GM21360 (cell line): Measurements from ENCODE around the gene ZNF672.
"Not testable (repeated sequence)": the region's sequence is repeated elsewhere in the genome, so short reads cannot be mapped to it uniquely, and the experiment has no call there.

Source experiments
- ATAC-seq: cut with Tn5 transposase; IDR thresholded peaks from one replicate; pipeline ENCODE4 v1.9.1; 2021; ENCODE audit warnings: mild to moderate bottlenecking, moderate library complexity; ENCODE audit not compliant: unreplicated experiment

The ZNF672 gene

DNA sequence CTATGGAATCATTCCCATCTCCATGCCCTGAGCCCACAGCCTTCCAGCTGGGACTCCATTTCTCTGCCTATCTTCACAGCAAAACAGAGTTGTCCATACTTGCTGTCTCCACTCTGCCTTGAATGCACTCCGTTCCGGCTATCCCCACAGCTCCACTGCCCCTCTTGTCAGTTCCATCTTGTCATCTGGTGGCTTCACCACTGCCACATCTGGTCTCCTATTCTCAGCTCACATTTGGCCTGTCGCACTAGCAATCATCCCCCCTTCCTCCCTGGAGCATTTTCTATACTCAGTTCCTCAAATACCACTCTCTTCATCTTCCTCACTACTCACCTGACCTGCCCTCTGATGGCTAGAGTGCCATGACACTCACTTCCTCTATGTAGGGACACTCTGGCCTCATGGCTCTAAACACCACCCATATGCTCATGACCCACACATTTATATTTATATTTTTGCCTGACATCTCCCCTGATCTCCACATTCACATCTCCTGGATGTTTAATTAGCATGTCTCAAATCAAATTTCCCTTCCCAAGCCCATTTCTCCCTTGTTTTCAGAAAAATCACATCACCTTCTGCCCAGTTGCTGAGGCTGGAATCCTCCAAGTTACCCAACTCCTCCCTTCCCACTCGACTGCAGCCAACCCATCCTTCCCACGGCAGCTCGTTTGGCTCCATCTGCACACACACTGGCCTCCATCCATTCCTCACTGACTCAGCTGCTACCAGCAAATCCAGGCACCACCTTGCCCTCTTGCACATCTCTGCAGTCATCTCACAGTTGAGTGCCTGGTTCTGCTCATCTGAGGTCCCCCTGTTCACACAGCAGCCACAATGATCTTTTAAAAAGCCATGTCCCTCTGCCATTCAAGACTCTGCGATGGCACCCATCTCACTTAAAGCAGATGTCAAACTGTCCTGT lies 14.7 kb downstream of the ZNF672 start:
- ATAC-seq: no peak

DNA sequence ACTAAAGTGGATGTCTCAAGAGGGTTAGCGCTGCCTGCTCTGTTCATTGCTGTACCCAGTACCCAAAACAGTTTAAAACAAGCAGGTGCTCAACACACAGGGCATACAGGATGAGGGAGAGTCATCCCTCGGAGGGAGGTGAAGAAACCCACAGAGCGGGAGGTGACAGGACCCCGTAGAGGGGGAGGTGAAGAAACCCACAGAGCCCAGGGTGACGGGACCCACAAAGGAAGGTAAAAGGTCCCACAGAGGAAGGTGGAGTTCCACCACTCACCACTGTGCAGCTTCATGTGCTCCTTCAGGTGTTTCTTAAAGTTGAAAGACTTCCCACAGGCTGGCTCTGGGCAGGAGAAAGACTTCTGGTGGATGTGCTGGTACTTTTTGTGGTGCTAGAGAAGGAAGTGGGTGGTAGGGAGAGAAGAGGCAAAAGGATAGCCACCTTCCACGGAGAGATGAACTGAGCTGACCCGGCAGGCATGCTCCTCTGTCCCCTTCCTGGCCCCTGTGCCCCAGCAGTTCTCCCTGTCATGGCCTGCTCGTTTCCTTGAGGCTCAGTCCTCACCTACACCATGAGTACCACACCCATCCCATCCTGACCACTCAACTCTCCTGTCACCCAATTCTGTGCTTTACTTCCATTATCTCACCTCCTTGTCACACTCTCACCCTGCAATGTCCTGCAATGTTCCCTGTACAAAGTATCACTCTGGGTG lies 15.8 kb downstream of the ZNF672 start:
- no peak for ATAC-seq

DNA sequence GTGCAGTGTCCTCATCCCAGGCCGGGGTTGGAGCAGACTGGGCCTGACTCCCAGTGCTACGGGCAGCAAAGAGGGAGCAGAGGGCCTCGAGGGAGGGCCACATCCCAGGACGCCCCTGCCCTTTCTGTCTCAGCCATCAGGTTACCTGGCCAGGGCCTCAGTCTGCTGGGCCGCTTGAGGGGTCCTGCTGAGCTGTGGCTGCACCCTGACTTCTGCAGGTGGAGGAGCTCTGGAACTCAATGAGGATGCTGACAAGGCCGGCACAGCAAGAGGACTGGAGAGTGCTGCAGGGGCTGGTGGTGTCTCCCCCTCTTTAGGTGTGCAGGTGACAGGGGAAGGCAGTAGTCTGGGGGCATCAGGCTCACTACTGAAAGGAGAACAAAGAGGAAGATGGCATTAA lies 17.6 kb downstream of the ZNF672 start:
- ATAC-seq: no peak

DNA sequence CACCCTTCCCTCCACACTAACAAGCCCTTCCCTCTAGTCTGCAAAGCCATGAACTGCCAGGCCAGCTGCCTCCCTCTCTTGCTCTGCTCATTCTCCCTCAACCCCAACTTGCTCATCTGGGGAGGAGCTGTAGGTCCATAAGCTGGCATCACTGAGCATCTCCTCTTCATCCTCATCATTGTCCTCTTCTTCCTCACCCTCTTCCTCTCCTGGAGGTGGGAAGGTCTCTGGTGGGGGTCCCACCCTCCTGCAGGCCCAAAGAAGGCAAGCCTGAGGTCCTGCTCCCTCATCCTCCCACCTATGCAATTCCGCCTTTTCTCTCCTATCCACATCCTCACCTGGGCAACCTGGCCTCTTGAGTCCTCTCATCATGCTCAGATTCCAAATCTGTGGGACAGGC lies 18.2 kb downstream of the ZNF672 start:
- no peak for ATAC-seq

DNA sequence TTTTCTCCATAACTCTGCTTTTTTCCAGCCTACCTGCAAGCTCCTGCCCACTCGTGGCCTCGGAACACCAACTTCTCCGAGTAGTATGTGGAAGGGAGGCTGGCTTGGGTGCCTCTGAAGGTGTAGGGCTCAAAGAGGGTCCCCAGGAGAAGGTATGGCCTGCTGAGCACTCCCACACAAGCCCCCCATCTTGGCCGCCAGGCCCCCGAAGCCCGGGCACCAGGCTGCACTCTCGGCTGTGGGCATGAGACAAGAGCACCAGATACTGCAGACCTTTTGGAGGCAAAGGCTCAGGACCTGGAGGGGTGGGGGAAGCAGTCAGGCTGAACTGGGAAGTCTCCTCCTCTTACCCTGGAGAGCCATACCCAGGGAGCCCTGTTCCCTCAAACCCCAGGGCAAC lies 19.2 kb downstream of the ZNF672 start:
- ATAC-seq: no peak

DNA sequence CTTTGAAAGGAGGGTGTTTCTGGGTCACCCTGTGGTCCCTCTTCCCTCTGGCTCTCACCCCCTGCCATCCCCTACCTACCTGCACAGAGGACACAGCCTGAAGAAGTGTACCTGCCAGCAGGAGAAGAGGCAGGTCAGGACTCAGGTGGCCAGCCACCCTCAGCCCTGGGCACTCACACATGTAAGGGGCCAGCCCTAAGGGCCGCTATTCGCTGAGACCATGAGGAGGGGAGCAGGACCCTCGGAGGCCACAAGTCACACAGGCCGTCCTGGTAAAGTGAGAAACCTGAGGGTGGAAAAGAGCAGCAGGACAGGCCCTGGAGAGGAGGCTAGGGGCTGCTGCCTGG lies 19.7 kb downstream of the ZNF672 start:
- peak; percentile 3 for ATAC-seq

DNA sequence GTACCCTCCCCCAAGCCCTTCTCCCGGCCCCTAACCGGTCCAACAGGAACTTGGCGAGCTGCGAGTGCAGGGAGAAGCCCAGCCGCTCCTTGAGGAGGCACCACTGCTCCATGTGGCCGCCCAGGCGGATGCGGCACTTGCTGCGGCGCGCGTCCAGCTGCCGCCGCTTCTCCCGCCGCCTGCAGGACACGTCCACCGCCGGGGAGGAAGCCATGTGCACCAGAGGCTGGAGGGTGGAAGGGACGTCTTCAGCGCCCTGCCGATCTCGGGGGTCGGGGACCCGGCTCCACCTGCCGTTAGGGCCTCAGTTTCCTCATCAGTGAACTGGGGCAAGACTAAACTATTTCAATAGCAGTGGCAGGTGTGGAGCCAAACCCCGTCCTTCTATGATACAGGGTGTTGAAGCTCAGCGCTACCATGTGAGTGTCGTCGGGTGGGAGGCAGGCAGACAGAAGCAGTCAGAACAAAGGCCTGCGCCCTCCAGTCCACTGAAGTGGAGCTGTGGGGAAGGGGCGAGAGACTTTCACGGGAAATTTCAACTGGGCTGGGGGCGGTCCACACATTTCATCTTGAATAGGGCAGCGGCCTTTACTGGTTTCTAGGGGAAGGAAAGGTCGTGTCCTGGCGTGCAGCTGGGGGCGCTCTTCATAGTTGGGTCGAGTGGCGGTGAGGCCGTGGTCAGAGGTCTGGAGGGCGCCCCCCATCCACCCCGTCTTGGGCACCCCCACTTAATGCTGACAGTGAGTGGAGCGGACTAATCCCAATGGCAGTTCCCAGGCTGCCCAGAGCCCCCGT lies 20.3 kb downstream of the ZNF672 start:
- peak; percentile 34 for ATAC-seq

DNA sequence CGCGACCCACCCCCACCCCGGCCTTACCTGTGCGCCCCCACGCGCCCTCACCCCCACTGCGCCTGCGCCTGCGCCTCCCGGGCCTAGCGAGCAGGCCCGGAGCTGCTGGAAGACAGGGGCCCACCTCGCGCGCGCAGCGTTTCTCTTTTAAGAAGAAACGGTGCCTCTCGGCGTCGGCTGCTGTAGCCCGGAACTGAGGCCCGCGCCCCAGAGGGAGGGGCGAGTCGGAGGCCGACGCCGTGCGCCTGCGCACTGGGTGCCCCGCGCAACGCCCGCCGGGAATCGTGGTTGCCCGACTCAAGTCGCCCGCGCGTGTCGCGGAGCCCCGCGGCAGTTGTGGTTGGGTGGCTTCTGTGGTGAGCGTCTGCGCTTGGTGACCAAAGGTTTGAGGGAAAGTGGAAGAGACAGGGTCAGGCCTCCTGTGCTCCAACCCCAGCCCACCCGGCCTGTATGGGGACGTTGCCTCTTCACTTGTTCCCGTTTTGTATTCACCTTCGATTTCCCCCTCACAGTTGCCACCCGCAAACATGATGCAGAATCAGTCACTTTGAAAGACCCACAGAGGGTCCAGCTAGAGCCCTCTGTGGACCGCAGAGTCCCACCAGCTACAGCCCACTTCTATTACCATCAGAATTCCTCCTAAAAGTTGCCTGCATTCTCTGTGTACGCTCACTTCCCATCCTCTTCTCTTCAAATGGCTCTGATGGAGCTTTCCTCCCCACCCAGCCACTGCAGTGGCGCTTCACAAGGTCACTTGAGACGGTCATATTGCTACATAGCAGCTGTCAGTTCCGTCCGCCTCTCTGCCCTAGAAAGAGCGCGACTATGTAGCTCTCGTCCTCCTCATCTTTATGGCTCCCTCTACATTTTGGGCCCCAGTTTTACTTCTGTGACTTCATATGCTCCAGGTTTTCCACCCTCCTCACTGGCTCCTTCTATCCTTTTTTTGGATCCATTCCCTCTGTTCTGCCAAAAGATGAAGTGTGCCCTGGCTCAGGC lies 21.2 kb downstream of the ZNF672 start, which contains the start of gene ZNF692:
ZNF692 (minus strand) TSS at position 195 of the 999 bp plus-strand sequence. CDS start 776 bp downstream, outside the sequence.
- peak; percentile 77 for ATAC-seq

DNA sequence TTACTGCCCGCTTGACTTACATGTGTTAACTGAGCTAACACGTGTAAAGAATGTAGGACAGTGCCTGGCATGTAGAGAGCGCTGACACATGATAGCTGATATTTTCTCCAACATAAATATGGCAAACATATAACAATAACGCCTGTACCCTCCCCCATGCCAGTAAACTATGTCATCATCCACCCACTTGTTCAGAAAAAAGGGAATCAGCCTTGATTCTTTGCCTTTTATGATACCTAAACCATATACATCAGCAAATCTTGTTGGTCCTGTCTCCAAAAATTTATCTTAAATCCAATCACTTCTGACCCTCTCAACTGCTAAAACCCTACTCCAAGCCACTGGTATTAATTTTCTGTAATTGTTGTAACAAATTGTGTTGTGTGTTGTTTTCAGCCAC lies 22.0 kb downstream of the ZNF672 start:
- no peak for ATAC-seq

DNA sequence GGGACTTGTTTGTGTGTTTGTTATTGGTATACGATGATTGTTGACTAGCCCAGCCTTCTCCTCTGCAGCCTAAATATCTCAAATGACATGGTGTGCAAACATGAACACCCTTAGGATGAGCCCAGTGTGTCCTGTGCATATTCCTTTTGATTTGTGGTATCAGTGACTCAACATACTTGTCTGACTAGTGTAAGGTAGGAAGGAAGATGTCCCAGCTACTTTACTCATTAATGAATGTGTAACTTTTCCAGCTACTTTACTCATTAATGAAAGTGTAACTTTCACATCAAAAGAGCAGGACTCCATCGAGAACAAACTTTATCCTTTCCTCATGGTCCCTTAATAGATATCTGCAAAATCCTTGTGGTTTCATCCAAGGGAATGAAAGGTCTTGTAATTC lies 23.6 kb downstream of the ZNF672 start:
- no peak for ATAC-seq

DNA sequence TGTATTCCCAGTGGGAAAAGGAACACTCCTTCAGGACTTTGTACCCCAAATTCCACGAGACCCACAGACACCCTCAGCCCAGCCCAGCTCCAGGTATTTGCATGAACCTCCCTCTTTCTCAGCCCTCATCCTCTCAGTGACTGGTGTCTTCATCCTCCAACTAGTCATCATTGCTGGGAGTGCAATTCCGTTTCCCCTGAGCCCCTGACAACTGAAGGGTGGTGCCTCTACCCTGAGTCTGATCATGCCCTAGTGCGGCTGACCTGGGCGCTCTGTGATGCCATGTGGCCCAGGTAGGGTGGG lies 24.6 kb downstream of the ZNF672 start:
- peak; percentile 1 for ATAC-seq

DNA sequence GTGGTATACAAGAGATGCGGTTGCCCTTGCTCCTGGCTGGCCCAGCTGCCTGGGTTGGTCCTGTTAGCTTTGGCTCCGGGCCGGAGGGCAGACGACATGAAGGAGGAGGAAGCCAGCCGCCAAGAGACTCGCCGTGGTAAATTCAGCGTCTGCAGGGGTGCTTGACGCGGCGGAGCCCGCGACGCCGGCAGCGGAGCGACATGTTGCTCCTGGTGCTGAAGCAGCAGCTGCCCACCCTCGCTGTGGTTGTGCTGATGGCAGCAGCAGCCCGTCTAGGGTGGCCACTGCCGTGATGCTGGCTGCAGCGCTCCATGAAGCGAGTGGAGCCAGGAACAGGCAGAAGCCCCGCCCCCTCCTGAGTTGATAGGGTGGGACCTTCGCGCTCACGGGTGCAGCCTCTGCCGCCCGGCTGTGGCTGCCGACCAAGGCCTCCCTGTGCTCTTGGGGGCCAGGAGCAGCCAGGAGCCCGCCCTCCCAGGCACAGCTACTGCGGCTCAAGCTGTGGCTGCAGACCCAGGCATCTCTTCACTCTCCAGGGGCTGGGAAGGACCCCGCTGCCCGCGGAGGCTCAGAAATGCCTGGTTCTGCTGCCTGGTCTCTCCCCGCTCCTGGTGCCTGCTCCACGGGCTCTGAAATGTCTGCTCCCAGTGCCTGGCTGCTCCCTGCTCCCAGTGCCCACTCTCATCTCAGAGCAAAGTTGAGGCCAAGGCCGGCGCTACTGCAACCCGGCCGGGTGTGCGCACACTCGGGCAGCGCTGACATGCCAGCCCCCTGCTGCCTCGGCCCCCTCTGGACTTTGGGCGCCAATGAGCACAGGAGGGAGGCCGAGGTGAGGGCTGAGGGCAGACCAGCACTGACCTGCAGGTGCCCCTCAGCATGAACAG lies 25.2 kb downstream of the ZNF672 start:
- peak; percentile 58 for ATAC-seq

DNA sequence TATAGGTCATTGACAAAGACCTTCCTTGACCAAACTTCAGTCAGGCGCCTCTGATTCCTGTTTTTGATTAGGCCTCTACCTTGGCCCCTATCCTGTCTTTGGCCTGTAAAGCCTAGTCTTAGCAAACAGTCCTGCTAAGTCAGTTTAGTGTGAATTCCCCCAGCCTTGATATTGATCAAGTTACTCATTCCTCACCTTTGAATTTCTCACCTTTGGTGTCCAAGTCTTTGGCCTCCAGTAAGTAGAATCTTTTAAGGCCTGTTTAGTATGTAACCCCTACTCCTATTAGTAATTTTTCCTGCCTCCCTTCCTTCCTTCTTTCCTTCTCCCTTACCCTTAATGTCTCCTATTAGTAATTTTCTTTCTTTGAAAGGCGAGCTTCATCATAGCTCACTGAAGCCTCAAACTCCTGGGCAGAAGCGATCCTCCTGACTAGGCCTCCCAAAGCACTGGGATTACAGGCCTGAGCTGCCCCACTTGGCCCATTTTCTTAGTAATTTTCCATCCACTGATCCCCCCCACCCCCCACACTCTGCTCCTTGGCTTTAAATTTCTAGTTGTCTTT lies 33.9 kb downstream of the ZNF672 start:
- no peak for ATAC-seq

DNA sequence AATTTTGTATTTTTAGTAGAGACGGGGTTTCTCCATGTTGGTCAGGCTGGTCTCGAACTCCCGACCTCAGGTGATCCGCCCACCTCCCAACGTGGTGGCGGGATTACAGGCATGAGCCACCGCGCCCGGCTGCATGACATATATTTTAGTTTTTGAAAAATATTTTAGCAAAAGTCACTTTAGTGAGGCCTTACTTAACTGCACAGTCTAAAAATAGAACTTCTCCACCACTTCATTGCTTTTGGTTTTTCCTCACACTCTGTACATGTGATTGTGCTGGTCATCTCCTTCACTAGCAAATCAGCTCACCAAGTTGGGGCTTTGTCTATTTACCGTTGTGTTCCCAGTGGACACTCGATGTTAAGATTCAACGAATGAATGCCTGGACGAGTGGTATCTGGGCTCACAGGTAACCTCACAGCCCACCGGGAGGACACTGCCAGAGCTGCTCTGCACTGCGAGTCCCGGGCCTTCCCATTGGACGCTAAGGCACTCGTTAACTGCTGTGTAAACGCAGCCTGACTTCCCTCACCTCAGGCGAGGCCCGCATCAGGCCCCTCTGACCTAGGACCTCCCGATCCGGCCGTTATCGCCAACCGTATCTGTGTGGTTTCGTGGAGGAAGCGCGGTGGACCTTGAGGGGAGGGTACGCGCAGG lies 34.9 kb downstream of the ZNF672 start:
- peak; percentile 43 for ATAC-seq

DNA sequence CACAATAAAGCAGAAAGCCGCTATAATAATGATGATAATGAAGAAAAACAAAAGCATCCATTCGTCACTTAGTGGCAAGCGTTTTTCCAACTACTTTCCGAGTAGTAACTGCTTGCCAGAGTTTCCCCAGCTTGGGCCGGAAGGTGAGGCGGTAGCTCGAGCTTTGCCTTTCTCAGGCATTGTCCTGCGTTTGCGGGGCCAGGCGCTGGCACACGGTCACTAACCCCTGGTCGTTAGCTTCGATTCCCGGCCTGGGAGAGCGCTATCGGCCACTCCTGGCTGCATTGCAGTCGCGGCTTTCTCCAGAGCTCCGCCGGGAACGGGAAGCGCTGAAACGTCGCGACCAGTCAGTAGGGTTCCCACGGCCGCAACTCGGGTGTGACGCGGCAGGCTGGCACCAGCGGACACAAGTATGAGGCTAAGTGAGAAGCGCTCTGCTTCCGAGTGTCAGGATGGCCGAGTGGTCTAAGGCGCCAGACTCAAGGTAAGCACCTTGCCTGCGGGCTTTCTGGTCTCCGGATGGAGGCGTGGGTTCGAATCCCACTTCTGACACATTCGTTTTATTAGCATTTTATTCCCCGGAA lies 35.5 kb downstream of the ZNF672 start:
- peak; percentile 75 for ATAC-seq

DNA sequence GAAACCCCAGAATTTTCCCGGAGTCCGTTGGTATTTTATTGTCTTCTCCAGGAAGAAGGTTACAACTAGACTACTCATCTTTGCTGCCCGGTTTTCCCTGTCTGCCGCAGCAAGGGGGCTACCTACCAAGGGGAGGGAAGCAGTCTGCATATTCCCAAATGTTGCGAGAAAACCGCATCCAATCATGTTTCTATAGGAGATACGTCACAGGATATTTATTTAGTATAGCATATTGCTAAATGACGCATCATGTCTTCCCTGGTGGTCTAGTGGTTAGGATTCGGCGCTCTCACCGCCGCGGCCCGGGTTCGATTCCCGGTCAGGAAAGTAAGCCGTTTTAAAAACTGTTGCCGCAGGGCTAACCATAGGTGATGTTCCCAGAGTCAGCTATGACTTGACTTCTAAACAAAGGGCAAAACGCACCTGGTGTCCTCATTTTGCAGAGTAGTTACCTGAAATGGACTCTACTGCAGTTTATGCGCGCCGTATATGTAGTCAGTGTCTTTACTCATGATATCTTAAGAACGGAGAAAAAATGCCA lies 36.0 kb downstream of the ZNF672 start:
- ATAC-seq: peak; percentile 58

DNA sequence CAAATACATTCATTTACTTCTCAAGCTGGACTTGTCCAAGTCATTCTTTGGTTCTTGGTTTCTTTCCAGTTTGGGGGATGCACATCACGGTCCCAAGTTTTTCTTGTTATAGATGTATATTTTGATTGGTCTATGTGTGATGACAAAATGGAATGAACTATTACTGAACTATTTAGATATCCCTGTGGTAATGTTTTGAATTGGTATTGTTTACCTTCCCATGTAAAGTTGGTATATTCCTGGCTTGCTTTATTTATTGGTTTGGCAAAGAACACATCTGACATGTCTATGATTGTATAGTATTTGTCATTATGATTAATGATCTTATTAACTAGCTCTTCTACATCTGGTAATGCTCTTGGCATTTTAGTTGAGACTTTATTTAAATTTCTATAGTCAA lies 43.2 kb downstream of the ZNF672 start:
- ATAC-seq: no peak

DNA sequence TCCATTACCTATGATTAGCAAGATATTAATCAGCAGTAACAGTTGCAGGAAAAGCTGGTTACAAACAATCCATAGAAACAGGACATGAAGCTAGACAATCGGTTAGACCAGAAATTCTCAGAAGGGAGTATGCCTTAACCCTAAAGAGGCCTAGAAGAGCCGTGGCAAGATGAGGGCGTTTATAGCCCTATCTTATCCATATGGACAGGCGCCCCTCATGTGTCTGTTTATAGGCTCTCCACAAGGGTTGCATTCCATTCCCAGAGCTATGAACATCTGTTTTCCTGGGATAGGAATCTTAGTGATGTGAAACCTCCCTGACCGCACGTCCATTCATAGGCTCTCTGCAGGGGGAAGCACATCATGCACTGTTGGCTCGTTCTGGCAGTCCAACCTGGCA lies 44.4 kb downstream of the ZNF672 start:
- not testable (repeated sequence) for ATAC-seq
